HG03139 (cell line): ENCODE results near the gene SLC9C2.
A peak's percentile ranks its signal among the peaks of the same experiment; 100 is the strongest.
"Not testable (repeated sequence)": the region's sequence is repeated elsewhere in the genome, so short reads cannot be mapped to it uniquely, and the experiment has no call there.

Experiments used
- ATAC-seq: cut with Tn5 transposase; IDR thresholded peaks from one replicate; pipeline ENCODE4 v1.9.1; 2021; ENCODE audit not compliant: unreplicated experiment

Gene SLC9C2

DNA sequence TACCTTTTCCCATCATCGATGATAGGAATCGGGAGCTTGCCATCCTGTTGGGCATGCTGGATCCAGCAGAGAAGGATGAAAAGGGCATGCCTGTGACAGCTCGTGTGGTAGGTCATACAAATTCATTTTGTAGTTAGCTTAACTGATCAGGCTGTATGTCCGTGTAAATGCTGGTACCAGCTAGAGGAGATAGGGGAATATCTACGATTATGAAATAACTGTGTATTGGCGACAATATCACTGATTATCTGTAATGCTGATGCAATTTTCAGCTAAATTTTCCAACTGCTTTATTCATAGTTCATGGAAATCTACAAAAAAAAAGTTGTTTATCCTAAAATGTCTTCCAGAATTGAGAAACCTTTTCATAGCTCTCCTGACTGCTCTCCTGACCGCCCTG, 117.5 kb downstream of the SLC9C2 start:
- no peak for ATAC-seq

- no peak for ATAC-seq
Observed at GRCh38 chr1:173484276-173484675, 118.6 kb downstream of the SLC9C2 start.

- ATAC-seq: no peak
Observed at GRCh38 chr1:173482683-173483082, 120.2 kb downstream of the SLC9C2 start.

- ATAC-seq: no peak
Observed at GRCh38 chr1:173481195-173481772, 121.6 kb downstream of the SLC9C2 start.

DNA sequence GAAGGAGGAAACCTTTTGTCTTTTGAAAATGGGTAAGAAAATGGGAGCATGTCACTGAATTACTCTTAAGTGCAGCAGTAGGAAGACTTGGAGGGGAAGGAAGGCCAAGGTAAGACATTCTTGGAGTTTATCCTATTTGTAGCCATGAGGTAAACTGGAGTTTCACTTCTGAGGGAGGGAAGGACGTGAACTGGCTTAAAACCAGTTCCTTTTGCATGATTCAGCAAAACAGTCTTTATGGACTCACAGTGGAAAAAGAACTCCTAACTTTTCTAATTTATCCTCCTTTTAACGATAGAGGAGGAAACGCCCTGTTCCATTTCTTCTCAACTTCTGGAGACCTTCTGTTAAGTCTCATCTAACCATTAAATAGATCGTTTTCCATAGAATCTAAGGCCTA, 123.2 kb downstream of the SLC9C2 start:
- ATAC-seq: no peak

- no peak for ATAC-seq
Observed at GRCh38 chr1:173478094-173478674, 124.7 kb downstream of the SLC9C2 start.

DNA sequence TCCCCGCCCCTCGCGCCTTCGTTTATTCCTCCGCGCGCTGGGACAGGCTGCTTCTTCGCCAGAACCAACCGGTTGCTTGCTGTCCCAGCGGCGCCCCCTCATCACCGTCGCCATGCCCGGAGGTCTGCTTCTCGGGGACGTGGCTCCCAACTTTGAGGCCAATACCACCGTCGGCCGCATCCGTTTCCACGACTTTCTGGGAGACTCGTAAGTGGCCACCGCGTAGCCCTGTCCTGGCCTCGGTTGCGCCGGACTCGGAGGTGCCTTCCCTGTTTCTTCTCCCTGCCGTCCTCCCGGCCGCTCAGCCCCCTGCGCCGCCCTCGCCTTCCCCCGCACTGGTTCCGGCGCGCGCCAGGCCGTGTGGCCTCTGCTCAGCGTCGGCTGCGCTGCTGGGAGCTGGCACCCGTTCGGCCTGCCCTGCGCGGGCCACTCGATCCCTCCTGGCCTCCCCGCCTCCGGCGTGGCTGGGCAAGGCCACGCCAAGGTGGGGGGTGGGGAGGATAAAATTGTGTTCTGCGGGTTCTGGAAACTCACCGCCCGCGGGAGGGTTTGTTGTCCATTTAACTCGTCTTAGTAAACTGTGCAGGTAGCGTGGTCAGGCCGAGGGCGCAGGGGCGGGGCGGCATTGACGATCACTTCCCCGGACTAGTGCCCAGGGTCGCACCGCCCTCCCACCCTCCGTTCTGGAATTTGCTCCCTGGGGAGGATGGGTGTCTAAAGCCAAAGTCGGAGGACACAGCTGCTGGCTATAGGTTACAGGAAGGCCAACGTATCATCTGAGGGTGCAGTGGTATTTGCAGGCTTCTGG, 125.4 kb downstream of the SLC9C2 start, which contains the start of gene PRDX6:
TSS of gene PRDX6 (plus strand) at position 50 of the 808 bp plus-strand sequence. CDS start at position 113, 63 bp downstream.
- peak; percentile 42 for ATAC-seq

- ATAC-seq: peak; percentile 95
Observed at GRCh38 chr1:173476665-173477285, 126.1 kb downstream of the SLC9C2 start.

GRCh38 chr1:173476197-173476664, 126.6 kb downstream of the SLC9C2 start:
- no peak for ATAC-seq

- no peak for ATAC-seq
Observed at GRCh38 chr1:173475564-173476196, 127.2 kb downstream of the SLC9C2 start.

DNA sequence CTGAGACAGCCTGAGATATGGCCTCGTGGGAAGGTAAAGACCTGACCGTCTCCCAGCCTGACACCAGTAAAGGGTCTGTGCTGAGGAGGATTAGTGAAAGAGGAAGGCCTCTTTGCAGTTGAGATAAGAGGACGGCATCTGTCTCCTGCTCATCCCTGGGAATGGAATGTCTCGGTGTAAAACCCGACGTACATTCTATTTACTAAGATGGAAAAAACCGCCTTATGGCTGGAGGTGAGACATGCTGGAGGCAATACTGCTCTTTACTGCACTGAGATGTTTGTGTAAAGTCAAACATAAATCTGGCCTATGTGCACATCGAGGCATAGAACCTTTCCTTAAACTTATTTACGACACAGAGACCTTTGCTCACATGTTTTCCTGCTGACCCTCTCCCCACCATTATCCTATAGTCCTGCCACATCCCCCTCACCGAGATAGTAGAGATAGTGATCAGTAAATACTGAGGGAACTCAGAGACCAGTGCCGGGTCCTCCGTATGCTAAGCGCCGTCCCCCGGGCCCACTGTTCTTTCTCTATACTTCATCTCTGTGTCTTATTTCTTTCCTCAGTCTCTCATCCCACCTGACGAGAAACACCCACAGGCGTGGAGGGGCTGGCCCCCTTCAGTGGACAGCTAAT, 128.0 kb downstream of the SLC9C2 start:
- ATAC-seq: not testable (repeated sequence)

DNA sequence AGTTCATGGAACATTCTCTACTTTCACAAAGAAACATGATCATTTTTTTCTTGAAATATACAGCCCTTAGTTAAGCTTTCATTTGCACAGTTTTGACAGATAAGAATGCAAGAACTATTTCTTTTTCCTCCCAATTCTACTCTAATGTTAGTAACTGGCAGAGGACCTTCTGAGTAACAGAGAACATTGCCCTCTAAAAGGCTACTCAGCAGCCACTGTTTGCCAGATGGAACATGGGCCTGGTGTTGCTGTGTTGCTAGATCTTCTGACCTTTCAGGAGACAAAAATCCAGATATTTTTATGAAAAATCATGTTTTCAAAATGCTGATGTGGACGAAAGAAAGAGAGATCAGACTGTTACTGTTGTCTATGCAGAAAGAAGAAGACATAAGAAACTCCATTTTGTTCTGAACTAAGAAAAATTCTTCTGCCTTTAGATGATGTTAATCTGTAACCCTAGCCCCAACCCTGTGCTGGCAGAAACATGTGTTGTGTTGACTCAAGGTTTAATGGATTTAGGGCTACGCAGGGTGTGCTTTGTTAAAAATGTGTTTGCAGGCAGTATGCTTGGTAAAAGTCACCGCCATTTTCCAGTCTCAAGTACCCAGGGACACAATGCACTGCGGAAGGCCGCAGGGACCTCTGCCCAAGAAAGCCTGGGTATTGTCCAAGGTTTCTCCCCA, 128.6 kb downstream of the SLC9C2 start:
- no peak for ATAC-seq

DNA sequence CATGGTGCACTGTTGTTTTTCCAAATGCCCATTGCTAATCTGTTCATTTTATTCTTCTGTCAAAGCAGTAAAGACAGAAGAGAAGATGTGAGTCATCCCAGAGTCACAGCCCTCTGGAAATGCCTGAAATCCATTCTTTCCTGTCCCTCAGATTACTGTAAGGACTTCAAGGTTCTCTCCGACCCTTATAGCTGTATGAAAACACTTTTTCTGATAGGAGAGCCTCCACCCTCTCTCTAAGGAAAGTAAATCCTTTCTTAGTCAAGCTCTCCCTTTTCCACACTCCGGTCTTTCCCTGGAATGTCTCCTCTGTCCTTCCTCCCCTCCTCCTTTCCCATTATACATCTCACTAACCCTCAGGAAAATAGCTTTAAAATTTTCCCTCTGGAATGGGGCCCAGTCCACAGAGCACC, 129.3 kb downstream of the SLC9C2 start:
- no peak for ATAC-seq

- ATAC-seq: no peak
Observed at GRCh38 chr1:173470608-173471007, 132.3 kb downstream of the SLC9C2 start.

- ATAC-seq: no peak
Observed at GRCh38 chr1:173469656-173470055, 133.2 kb downstream of the SLC9C2 start.

DNA sequence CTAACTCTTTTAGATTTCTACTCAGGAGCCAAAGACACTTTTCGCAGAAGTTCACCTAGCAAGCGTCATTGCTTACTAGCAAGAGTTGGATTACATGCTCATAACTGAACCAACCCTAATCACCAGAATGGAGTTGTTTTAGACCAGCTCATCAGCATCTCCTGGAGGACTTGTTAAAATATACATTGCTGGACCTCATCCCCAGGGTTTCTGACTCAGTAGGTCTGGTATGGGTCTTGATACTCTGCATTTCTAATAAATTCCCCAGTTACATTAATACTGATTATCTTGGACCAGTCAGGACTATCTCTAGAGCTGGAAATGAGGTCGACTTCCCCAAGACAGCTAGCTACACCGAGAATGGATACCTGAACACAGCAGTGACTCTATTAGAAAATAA, 135.4 kb downstream of the SLC9C2 start:
- no peak for ATAC-seq

- ATAC-seq: not testable (repeated sequence)
Observed at GRCh38 chr1:173464185-173464584, 138.7 kb downstream of the SLC9C2 start.

DNA sequence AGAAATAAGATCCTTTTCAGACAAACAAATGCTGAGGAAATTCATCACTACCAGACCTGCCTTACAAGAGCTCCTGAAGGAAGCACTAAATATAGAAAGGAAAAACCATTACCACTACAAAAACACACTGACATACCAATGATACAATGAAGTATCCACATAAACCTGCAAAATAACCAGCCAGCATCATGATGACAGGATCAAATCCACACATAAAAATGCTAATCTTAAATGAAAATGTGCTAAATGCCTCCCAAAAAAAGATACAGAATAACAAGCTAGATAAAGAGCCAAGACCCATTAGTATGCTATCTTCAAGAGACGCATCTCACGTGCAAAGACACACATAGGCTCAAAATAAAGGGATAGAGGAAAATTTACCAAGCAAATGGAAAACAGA, 140.2 kb downstream of the SLC9C2 start:
- ATAC-seq: not testable (repeated sequence)

DNA sequence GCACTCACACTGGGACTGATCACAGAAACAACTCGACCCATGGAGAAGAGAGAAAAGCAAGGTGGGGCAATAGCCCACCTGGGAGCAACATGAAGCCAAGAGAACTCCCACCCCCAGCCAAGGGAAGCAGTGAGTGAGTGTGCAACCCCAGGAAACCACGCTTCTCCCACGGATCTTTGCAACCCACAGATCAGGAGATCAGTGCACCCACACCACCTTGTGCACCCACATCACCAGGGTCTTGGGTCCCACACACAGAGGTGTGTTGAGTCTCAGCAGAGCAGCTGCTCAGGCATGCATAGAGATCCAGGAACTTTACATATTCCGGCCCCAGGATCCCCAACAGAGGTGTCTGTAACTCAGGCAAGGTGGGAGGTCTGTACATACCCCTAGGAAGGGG, 143.0 kb downstream of the SLC9C2 start:
- ATAC-seq: no peak

DNA sequence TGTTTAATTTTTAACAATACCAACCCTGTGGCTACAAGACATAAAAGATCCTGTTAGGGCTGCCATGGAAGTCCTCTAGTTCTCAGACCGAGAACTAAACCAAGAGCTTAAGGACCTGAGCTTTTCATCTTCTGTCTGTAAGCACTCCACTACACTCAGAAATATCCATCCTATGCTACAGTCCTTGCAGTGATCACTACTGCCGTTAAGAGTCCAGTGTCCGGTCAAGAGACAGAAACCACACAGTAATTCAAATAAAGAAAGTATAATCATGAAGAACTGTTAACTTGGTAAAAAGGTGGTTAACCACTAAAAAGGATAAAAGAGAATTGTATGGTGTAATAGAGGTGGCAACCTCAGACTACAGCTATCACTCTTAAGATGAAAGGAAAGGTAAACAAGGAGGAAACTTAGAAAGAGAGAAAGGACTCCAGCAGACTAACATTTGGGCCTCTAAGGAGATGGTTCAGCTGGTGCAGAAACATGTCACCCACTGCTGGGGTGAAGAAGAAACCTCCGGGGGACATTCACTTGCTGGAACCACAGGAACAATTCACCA, 147.8 kb downstream of the SLC9C2 start:
- no peak for ATAC-seq
